SK-N-SH treated with all-trans-retinoic acid at 6 μM for 48 hours (cell line): ENCODE measurements around the gene AKAP6.

Experiments
- CREB5 ChIP-seq: fragments of 250-450 bp; sonication (Bioruptor Pico); IDR thresholded peaks from 2 replicates; pipeline ENCODE4 v1.5.1; 2020; ENCODE audit warnings: low read depth, mild to moderate bottlenecking, moderate library complexity
- CSRNP3 ChIP-seq: fragments of 250-450 bp; sonication (Bioruptor Pico); IDR thresholded peaks from 2 replicates; pipeline ENCODE4 v1.5.1; 2021; ENCODE audit warnings: mild to moderate bottlenecking, moderate library complexity
- OSR1 ChIP-seq: fragments of 250-450 bp; sonication (Bioruptor Pico); IDR thresholded peaks from 2 replicates; pipeline ENCODE4 v1.8.0; 2022; ENCODE audit warnings: moderate library complexity, mild to moderate bottlenecking, inconsistent platforms
- PATZ1 ChIP-seq: fragments of 250-450 bp; sonication (Bioruptor Pico); IDR thresholded peaks from 2 replicates; pipeline ENCODE4 v1.8.0; 2020; ENCODE audit warnings: mild to moderate bottlenecking, moderate library complexity, borderline replicate concordance
- TCF4 ChIP-seq: fragments of 250-450 bp; sonication (Bioruptor Pico); IDR thresholded peaks from 2 replicates; pipeline ENCODE4 v1.8.0; 2021; ENCODE audit warnings: mild to moderate bottlenecking, moderate library complexity, borderline replicate concordance
- ZFP3 ChIP-seq: fragments of 250-450 bp; sonication (Bioruptor Pico); IDR thresholded peaks from 2 replicates; pipeline ENCODE4 v1.5.0; 2020; ENCODE audit warnings: mild to moderate bottlenecking, moderate library complexity

GRCh38 chr14:32713856-32714255 lies 384.8 kb downstream of the AKAP6 start:
- TF ChIP-seq CREB5 (CRISPR knock-in tag): no peak
- TF ChIP-seq PATZ1: no peak
- TF ChIP-seq CSRNP3 (CRISPR knock-in tag): no peak
- TF ChIP-seq OSR1: no peak
- TF ChIP-seq ZFP3 (CRISPR knock-in tag): no peak
- no peak for TF ChIP-seq TCF4 (CRISPR knock-in tag)
